Lower lobe of right lung (tissue), 2 donors: ENCODE results near the gene SLC34A1. TPM values are rescaled to one million over a fixed set of nuclear protein-coding genes. Genes with fewer than 3 reads are reported as not detected.

ENCODE experiments used
- ATAC-seq, 2 donors: fragments of 200-7000 bp; cut with Tn5 transposase; one replicate each; pipeline ENCODE4 v1.9.1; 2020 to 2022; ENCODE audit warnings: mild to moderate bottlenecking in 2 of 2, moderate library complexity in 2 of 2
- DNase-seq: peaks from one replicate; pipeline ENCODE4 v3.0.0-alpha.2; 2020
- H3K27ac ChIP-seq: fragments of 200-600 bp; one replicate; pipeline ENCODE4 v1.8.0; 2022
- H3K27me3 ChIP-seq: fragments of 200-600 bp; one replicate; pipeline ENCODE4 v1.8.0; 2022; ENCODE audit warnings: low read depth
- H3K36me3 ChIP-seq: fragments of 200-600 bp; one replicate; pipeline ENCODE4 v1.8.0; 2022; ENCODE audit warnings: mild to moderate bottlenecking
- H3K4me1 ChIP-seq: fragments of 200-600 bp; one replicate; pipeline ENCODE4 v1.8.0; 2022
- H3K4me3 ChIP-seq: fragments of 200-600 bp; one replicate; pipeline ENCODE4 v1.8.0; 2022; ENCODE audit warnings: mild to moderate bottlenecking
- H3K9me3 ChIP-seq: fragments of 200-600 bp; one replicate; pipeline ENCODE4 v1.8.0; 2022
- CTCF ChIP-seq: fragments of 200-600 bp; IDR thresholded peaks from one replicate; pipeline ENCODE4 v1.8.0; 2022; ENCODE audit warnings: antibody characterized with exemption, mild to moderate bottlenecking
- intact Hi-C: fragments of 100-400 bp; cut with DNase I; formaldehyde crosslinking; loops from one replicate; pipeline ENCODE4 v1.11.0; 2022
- total RNA-seq: library from RNA; stranded (reverse); fragmentation: NEBNext Ultra II Directional; extraction: Animal tissue kit (Norgen Biotek cat#: 25700); gene quantifications from one replicate; pipeline ENCODE4 v1.2.1, GENCODE V29; 2021
- donor health status: DM: no; HTN: yes; CAD: no; lungs with severe emphysema.

Gene SLC34A1
- total RNA-seq, 1 donor from 2014 or later, result not detected

DNA sequence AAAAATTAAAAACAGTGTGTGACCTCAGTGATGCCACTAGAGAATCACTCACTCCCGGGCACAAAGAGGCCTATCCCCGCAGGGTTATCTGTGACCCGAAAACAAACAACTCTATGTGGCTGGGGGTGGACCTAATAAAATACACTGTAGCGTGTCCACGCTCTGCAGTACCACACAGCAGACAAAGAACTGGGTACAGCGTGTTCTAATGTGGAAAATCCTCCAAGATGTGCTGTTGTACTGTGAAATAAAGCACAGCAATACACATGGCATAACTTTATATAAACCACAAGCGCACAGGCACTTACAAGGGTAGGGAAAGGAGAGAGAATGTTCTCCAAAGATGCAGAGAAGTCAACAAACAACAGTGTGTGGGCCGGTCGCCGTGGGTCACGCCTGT, 8.1 kb upstream of the SLC34A1 start:
- Histone ChIP-seq H3K4me3 (no peak overlapping the region), H3K9me3 (no peaks in the 10 kb centered on the region), H3K4me1 (peaks cover 14% of the 10 kb centered on the region), H3K36me3 (no peaks in the 10 kb centered on the region), H3K27ac (no peak overlapping the region), H3K27me3 (no peaks in the 10 kb centered on the region)
- DNase-seq, result no peak
- intact Hi-C loops, result no loop called here
- no peak for TF ChIP-seq CTCF
- ATAC-seq, result no peak

GRCh38 chr5:177377851-177378776, 6.1 kb upstream of the SLC34A1 start:
- no peak for TF ChIP-seq CTCF
- Histone ChIP-seq H3K4me1 (no peaks in the 10 kb centered on the region), H3K27me3 (peaks cover 11% of the 10 kb centered on the region), H3K4me3 (no peak overlapping the region), H3K36me3 (no peaks in the 10 kb centered on the region), H3K9me3 (no peaks in the 10 kb centered on the region), H3K27ac (no peak overlapping the region)
- intact Hi-C loops, result no loop called here
- no peak for DNase-seq
- no peak for ATAC-seq

DNA sequence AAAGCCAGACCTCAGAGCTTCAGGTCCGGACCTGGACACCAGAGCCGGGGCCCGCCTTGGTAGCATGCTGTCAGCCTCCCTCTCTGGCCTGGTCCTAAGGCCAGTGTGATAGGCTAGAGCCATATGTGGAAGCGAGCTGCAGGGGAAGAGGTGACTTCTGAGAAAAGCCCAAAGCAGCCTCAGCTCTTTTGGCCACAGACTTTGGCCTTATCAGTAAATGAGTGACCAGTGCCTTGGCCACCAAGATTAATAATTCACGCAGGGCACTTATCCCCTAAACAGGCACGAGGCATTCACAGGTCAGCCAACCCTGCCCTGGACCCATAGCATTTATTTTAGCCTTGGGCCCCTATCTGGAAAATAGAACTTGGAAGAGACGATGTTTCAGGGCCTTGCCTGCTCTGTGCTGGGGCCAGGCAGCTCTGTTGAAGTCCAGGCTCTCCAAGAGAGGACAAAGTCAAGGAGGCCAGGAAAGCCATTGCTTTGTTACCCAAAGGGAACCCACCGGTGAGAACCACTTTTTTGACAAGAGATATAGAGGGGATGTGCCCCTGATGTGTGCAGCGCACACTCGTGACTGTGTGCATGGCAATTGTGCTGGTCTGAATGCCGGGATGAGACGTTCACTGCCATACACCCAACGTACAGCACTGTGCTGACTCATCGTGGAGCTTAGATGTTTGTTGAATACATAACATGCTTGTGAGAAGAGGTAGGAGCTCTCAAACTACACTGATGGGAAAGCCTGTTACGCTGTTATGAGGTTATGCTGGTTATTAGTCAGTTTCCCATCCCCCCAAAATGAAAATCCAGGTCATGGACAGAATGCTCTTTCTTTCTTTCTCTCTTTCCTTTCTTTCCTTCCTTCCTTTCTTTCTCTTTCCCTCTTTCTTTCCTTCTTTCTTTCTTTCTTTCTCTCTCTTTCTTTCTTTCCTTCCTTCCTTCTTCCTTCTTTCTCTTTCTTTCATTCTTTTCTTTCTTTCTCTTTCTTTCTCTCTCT, 5.0 kb upstream of the SLC34A1 start:
- Histone ChIP-seq H3K9me3 (no peaks in the 10 kb centered on the region), H3K36me3 (no peaks in the 10 kb centered on the region), H3K27me3 (peaks cover 18% of the 10 kb centered on the region), H3K4me1 (no peaks in the 10 kb centered on the region), H3K27ac (no peak overlapping the region), H3K4me3 (no peak overlapping the region)
- DNase-seq (no peak), ATAC-seq (peak; percentile 55 to 80)
- no peak for TF ChIP-seq CTCF
- intact Hi-C loops, result no loop called here

GRCh38 chr5:177380805-177381126, 3.5 kb upstream of the SLC34A1 start:
- no peak for DNase-seq
- intact Hi-C loops, result no loop called here
- H3K4me1 ChIP-seq, result no peaks in the 10 kb centered on the region
- no peaks in the 10 kb centered on the region for H3K36me3 ChIP-seq
- no peak overlapping the region for H3K4me3 ChIP-seq
- no peak overlapping the region for H3K27ac ChIP-seq
- H3K27me3 ChIP-seq, result peaks cover 22% of the 10 kb centered on the region
- ATAC-seq, result no peak
- no peak for TF ChIP-seq CTCF
- no peaks in the 10 kb centered on the region for H3K9me3 ChIP-seq

DNA sequence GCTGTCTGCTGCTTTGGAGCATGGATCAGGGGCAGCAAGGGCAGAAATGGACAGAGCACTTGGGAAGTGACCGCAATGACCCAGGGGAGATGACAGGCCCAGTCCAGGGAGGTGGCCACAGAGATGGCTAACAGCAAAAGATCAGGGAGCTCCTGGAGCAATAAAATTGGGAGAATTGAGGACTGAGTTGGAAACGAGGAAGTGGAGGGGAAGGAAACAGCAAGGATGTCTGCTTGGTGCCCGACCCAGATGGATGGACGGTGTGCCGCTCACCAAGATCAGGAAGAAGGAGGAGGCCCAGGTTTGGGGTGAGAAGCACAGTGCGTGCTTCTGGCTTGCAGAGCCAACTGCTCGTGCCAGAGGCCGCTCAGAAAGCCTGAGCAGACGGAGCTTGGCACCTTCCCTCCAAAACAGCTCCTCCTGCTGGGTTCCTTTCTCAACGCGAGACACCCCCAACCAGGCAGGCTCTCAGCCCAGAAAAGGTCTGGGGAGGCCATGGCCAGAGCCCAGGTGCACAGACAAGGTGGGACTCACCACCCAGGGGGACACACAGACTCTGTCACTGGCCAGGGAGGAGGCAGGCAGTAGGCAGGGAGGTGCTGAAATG, 1.7 kb upstream of the SLC34A1 start:
- peaks cover 22% of the 10 kb centered on the region for H3K27me3 ChIP-seq
- no peak for TF ChIP-seq CTCF
- ATAC-seq, result no peak
- no peaks in the 10 kb centered on the region for H3K36me3 ChIP-seq
- intact Hi-C loops, result no loop called here
- H3K4me3 ChIP-seq, result no peak overlapping the region
- no peak for DNase-seq
- H3K27ac ChIP-seq, result no peak overlapping the region
- H3K4me1 ChIP-seq, result no peaks in the 10 kb centered on the region
- no peaks in the 10 kb centered on the region for H3K9me3 ChIP-seq
